Measurements from ENCODE around the gene TMEM94.

GRCh38 chr17:75471207-75471606 is 14.8 kb downstream of the TMEM94 start:
- TF ChIP-seq EP300 (IDR thresholded peaks at IDR 0.05; ENCODE audit: low read depth) (no peak), POLR2A (IDR thresholded peaks at IDR 0.05) (no peak)
- TF ChIP-seq, protein P1, sequence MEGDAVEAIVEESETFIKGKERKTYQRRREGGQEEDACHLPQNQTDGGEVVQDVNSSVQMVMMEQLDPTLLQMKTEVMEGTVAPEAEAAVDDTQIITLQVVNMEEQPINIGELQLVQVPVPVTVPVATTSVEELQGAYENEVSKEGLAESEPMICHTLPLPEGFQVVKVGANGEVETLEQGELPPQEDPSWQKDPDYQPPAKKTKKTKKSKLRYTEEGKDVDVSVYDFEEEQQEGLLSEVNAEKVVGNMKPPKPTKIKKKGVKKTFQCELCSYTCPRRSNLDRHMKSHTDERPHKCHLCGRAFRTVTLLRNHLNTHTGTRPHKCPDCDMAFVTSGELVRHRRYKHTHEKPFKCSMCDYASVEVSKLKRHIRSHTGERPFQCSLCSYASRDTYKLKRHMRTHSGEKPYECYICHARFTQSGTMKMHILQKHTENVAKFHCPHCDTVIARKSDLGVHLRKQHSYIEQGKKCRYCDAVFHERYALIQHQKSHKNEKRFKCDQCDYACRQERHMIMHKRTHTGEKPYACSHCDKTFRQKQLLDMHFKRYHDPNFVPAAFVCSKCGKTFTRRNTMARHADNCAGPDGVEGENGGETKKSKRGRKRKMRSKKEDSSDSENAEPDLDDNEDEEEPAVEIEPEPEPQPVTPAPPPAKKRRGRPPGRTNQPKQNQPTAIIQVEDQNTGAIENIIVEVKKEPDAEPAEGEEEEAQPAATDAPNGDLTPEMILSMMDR (IDR thresholded peaks at IDR 0.05), result no peak
